GM12878 (cell line): ENCODE data around the gene C1RL. TPM values are rescaled to one million over a fixed set of nuclear protein-coding genes. Genes with fewer than 3 reads are reported as not detected.

Experiments
- ATAC-seq: fragments of 200-7000 bp; cut with Tn5 transposase; 3 replicates; pipeline ENCODE4 v1.9.1; 2020; ENCODE audit warnings: mild to moderate bottlenecking, moderate library complexity
- BruUV-seq: library from RNA; stranded (reverse); fragments of 400-500 nt; replicated peaks from 2 replicates; lab custom pipeline; 2021; lab: Mats Ljungman, UMichigan
- CTCF ChIA-PET: fragments of 300-600 bp; sonication (Branson Sonifier 250); formaldehyde crosslinking; extraction: SDS; loops from one replicate; lab custom pipeline; 2021; ENCODE audit warnings: inconsistent platforms; lab: Yijun Ruan, JAX
- POLR2A ChIA-PET: fragments of 350-600 bp; formaldehyde crosslinking; extraction: SDS; loops from one replicate; lab custom pipeline; 2021; ENCODE audit warnings: inconsistent platforms; lab: Charles Lee
- RAD21 ChIA-PET: fragments of 300-600 bp; sonication (Branson Sonifier 250); formaldehyde crosslinking; loops from one replicate; lab custom pipeline; 2023; ENCODE audit warnings: antibody characterized with exemption; ENCODE audit not compliant: unreplicated experiment; lab: Charles Lee
- SMC1A ChIA-PET: fragments of 300-600 bp; sonication (Branson Sonifier 250); formaldehyde crosslinking; loops from one replicate; lab custom pipeline; 2023; ENCODE audit not compliant: unreplicated experiment, uncharacterized antibody; lab: Charles Lee
- DNase-seq: peaks from one replicate; pipeline ENCODE4 v3.0.0-alpha.2; 2011; ENCODE audit warnings: low read depth, low spot score
- FAIRE-seq: peaks from 3 replicates; lab custom pipeline; 2011; peaks lifted over from hg19 to GRCh38; lab: Jason Lieb, UNC
- H2AFZ ChIP-seq: 2 replicates; pipeline ENCODE4 v1.6.0; 2011; ENCODE audit warnings: low read depth, low read length, control low read depth; ENCODE audit not compliant: control insufficient read depth
- H3K27ac ChIP-seq: 2 replicates; pipeline ENCODE4 v1.5.1; 2011; ENCODE audit warnings: control low read depth; ENCODE audit not compliant: control insufficient read depth, insufficient read depth
- H3K27me3 ChIP-seq, 2 experiments: replicated peaks in 1 of 2; 2 replicates each; pipeline versions ENCODE4 v1.6.0 to v1.6.1; 2011; ENCODE audit warnings: low read length in 1 of 2; ENCODE audit not compliant: control insufficient read depth in 2 of 2, insufficient read depth in 2 of 2
- H3K36me3 ChIP-seq, 2 experiments: 2 replicates each; pipeline ENCODE4 v1.5.1; 2011; ENCODE audit warnings: low read length in 1 of 2; ENCODE audit not compliant: control insufficient read depth in 2 of 2, insufficient read depth in 2 of 2
- H3K4me1 ChIP-seq: 2 replicates; pipeline ENCODE4 v1.6.1; 2011; ENCODE audit warnings: mild to moderate bottlenecking, low read length, moderate library complexity, mixed read lengths; ENCODE audit not compliant: control insufficient read depth, insufficient read depth
- H3K4me2 ChIP-seq: 2 replicates; pipeline ENCODE4 v1.6.0; 2011; ENCODE audit warnings: control low read depth; ENCODE audit not compliant: control insufficient read depth, insufficient read depth
- H3K4me3 ChIP-seq: fragments of 200-600 bp; sonication (generic); 2 replicates; pipeline ENCODE4 v1.5.1; 2016
- H3K79me2 ChIP-seq: 2 replicates; pipeline ENCODE4 v1.6.0; 2011; ENCODE audit warnings: low read length; ENCODE audit not compliant: control insufficient read depth, insufficient read depth
- H3K9ac ChIP-seq: 2 replicates; pipeline ENCODE4 v1.8.0; 2011; ENCODE audit warnings: low read length, control low read depth, mixed read lengths; ENCODE audit not compliant: control insufficient read depth, insufficient read depth
- H3K9me3 ChIP-seq: replicated peaks from 3 replicates; pipeline ENCODE4 v1.5.1; 2011; ENCODE audit warnings: mild to moderate bottlenecking, low read length; ENCODE audit not compliant: control insufficient read depth, insufficient read depth
- H4K20me1 ChIP-seq: 2 replicates; pipeline ENCODE4 v1.6.0; 2011; ENCODE audit not compliant: control insufficient read depth, insufficient read depth
- BCL11A ChIP-seq: IDR thresholded peaks from 2 replicates; pipeline ENCODE4 v1.6.1; 2011; ENCODE audit warnings: low read depth, low read length
- CHD2 ChIP-seq: IDR thresholded peaks from 2 replicates; pipeline ENCODE4 v1.6.1; 2011; ENCODE audit warnings: low read depth, low read length, improper control_type of control experiment, borderline replicate concordance
- DPF2 ChIP-seq: fragments of 450-650 bp; IDR thresholded peaks from 2 replicates; pipeline ENCODE4 v1.6.1; 2017; ENCODE audit warnings: mild to moderate bottlenecking
- FOXK2 ChIP-seq: fragments of 450-650 bp; IDR thresholded peaks from 2 replicates; pipeline ENCODE4 v1.6.1; 2017; ENCODE audit warnings: mild to moderate bottlenecking, moderate library complexity
- JUNB ChIP-seq: IDR thresholded peaks from 2 replicates; pipeline ENCODE4 v1.6.1; 2016; ENCODE audit warnings: antibody characterized with exemption, mild to moderate bottlenecking
- MEF2A ChIP-seq: IDR thresholded peaks from 2 replicates; pipeline ENCODE4 v1.6.1; 2011; ENCODE audit warnings: low read depth, mild to moderate bottlenecking, low read length, moderate library complexity; ENCODE audit not compliant: insufficient read depth
- MTA2 ChIP-seq: fragments of 450-650 bp; IDR thresholded peaks from 2 replicates; pipeline ENCODE4 v1.6.1; 2016; ENCODE audit warnings: low read depth, mild to moderate bottlenecking, moderate library complexity
- RB1 ChIP-seq: fragments of 450-650 bp; formaldehyde crosslinking; IDR thresholded peaks from 2 replicates; pipeline ENCODE4 v1.6.1; 2017; ENCODE audit warnings: mild to moderate bottlenecking, borderline replicate concordance
- SMAD1 ChIP-seq: fragments of 450-650 bp; IDR thresholded peaks from 2 replicates; pipeline ENCODE4 v1.6.1; 2018; ENCODE audit warnings: mild to moderate bottlenecking, low read depth; ENCODE audit not compliant: partially characterized antibody
- SREBF1 ChIP-seq: IDR thresholded peaks from 2 replicates; pipeline ENCODE4 v1.6.1; 2012; ENCODE audit warnings: mild to moderate bottlenecking, low read length
- SREBF2 ChIP-seq: IDR thresholded peaks from 2 replicates; pipeline ENCODE4 v1.6.1; 2012; ENCODE audit warnings: mild to moderate bottlenecking, low read length
- SUPT20H ChIP-seq: IDR thresholded peaks from 2 replicates; pipeline ENCODE4 v1.6.1; 2011; ENCODE audit warnings: low read depth, mild to moderate bottlenecking, low read length, moderate library complexity, borderline replicate concordance; ENCODE audit not compliant: control insufficient read depth
- ZSCAN29 ChIP-seq: fragments of 450-650 bp; IDR thresholded peaks from 2 replicates; pipeline ENCODE4 v1.6.1; 2017; ENCODE audit warnings: mild to moderate bottlenecking, moderate library complexity
- WGBS: methylation state at CpG from one replicate; pipeline ENCODE4 v1.1.6; 2016; ENCODE audit warnings: low lambda C conversion rate; ENCODE audit not compliant: insufficient replicate concordance, insufficient coverage; ENCODE audit errors: missing lambda C conversion rate; 5-methylcytosine and 5-hydroxymethylcytosine counted together
- in situ Hi-C: fragments of 300-500 bp; cut with MboI; formaldehyde crosslinking; loops from 9 replicates; pipeline ENCODE4 v1.14.3; 2018; ENCODE audit warnings: mixed read lengths
- intact Hi-C: fragments of 100-400 bp; cut with micrococcal nuclease; formaldehyde crosslinking; loops from one replicate; pipeline ENCODE4 v1.14.2; 2022; ENCODE audit not compliant: unreplicated experiment
- polyA plus RNA-seq, 11 experiments: library from polyadenylated mRNA; depleted of rRNA in 4 of 11; unstranded in 6 of 11; stranded (reverse) in 5 of 11; fragments of >200 nt; fragmentation: Nextera tagmentation in 4 of 11; fragmentation: Illumina TruSeq in 1 of 11; extraction: Ambion mirVana in 4 of 11; extraction: Trizol in 1 of 11; gene quantifications; 1 replicate in 1 of 11; 2 replicates in 10 of 11; pipeline versions ENCODE4 v1.2.1 to v1.2.3, GENCODE V29; 2011 to 2016; ENCODE audit warnings: inconsistent platforms in 2 of 11, missing spikeins in 2 of 11, low read depth in 1 of 11
- total RNA-seq, 4 experiments: library from RNA; depleted of rRNA in 3 of 4; stranded (reverse); fragments of >200 nt in 3 of 4; fragmentation: Illumina TruSeq in 1 of 4; extraction: Trizol in 1 of 4; gene quantifications; 2 replicates each; pipeline versions ENCODE4 v1.2.1 to v1.2.3, GENCODE V29; 2013 to 2021
- TF ChIP-seq, protein P1 (sequence below), 3 experiments: IDR thresholded peaks in 2 of 3; conservative IDR thresholded peaks in 1 of 3; 2 replicates each; pipeline ENCODE4 v1.5.1; 2011; ENCODE audit warnings: low read depth in 3 of 3, low read length in 3 of 3, mild to moderate bottlenecking in 3 of 3, control low read depth in 2 of 3, moderate library complexity in 2 of 3, inconsistent platforms in 1 of 3, mixed read lengths in 1 of 3; ENCODE audit not compliant: control insufficient read depth in 2 of 3, insufficient read depth in 1 of 3; ENCODE audit errors: extremely low read depth in 1 of 3

The C1RL gene
- total and polyA plus RNA-seq, 10 of the 15 experiments (the other 5 are each of a cell fraction or from before 2014, with no cell fraction given) = 1.3 to 12.8 (median 8.1) TPM

DNA sequence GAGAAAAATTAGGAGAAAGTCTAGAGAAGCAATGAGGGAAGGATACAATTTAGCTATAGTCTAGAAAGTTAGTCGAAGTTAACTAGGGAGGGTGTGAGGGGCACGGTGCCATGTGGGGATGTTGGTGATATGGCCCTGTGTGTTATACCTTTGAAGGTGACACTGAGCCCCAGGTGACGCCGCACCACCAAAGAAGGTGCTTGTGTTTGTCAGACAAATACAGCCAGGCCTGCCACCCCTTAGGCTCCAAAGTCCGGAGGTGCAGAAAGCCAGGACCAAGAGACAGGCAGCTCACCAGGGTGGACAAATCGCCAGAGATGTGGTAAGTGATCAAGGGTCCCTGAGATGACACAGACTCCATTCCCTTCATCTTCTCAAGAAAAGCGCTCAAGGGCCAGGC lies 47.4 kb downstream of the C1RL start:
- no peaks in the 10 kb centered on the region for H4K20me1 ChIP-seq
- WGBS = 57% methylated on average over 7 of the region's 7 CpGs
- SMC1A ChIA-PET = no interaction called here
- no peak for DNase-seq
- H3K4me3 ChIP-seq = no peak overlapping the region
- no peak overlapping the region for H2AFZ ChIP-seq
- ATAC-seq = no peak
- H3K79me2 ChIP-seq = no peaks in the 10 kb centered on the region
- CTCF ChIA-PET = no interaction called here
- no TSS peak for BruUV-seq
- no peak overlapping the region for H3K9ac ChIP-seq
- intact Hi-C loops = no loop called here
- H3K36me3 ChIP-seq = no peaks in the 10 kb centered on the region
- in situ Hi-C loops = no loop called here
- peaks cover 0 to 3% of the 10 kb centered on the region in 2 experiments; a peak in 2 of 4 replicates for H3K27me3 ChIP-seq
- no peak overlapping the region for H3K4me2 ChIP-seq
- POLR2A ChIA-PET = no interaction called here
- TF ChIP-seq SREBF2 = no peak
- TF ChIP-seq, protein P1, sequence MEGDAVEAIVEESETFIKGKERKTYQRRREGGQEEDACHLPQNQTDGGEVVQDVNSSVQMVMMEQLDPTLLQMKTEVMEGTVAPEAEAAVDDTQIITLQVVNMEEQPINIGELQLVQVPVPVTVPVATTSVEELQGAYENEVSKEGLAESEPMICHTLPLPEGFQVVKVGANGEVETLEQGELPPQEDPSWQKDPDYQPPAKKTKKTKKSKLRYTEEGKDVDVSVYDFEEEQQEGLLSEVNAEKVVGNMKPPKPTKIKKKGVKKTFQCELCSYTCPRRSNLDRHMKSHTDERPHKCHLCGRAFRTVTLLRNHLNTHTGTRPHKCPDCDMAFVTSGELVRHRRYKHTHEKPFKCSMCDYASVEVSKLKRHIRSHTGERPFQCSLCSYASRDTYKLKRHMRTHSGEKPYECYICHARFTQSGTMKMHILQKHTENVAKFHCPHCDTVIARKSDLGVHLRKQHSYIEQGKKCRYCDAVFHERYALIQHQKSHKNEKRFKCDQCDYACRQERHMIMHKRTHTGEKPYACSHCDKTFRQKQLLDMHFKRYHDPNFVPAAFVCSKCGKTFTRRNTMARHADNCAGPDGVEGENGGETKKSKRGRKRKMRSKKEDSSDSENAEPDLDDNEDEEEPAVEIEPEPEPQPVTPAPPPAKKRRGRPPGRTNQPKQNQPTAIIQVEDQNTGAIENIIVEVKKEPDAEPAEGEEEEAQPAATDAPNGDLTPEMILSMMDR (IDR thresholded peaks at IDR 0.05 in 2 of 3, conservative IDR thresholded peaks at IDR 0.05 in 1 of 3; ENCODE audit: control insufficient read depth in 2 of 3, extremely low read depth in 1 of 3, insufficient read depth in 1 of 3, low read depth in 3 of 3, low read length in 3 of 3) = no peak
- TF ChIP-seq RB1 = no peak
- TF ChIP-seq DPF2 = no peak
- no peak for TF ChIP-seq JUNB
- TF ChIP-seq SUPT20H = no peak
- no peak for TF ChIP-seq SMAD1
- no peak for TF ChIP-seq CHD2
- TF ChIP-seq BCL11A = no peak
- no peak for TF ChIP-seq SREBF1
- TF ChIP-seq MTA2 = no peak
- TF ChIP-seq ZSCAN29 = no peak
- TF ChIP-seq FOXK2 = no peak
- TF ChIP-seq MEF2A = no peak
- no peaks in the 10 kb centered on the region for H3K9me3 ChIP-seq
- H3K27ac ChIP-seq = no peak overlapping the region
- RAD21 ChIA-PET = interaction anchor here (1.6 kb wide), 1 partner anchor 52 kb away, joined by 4 read pairs; no protein-coding TSS in a partner anchor
- no peaks in the 10 kb centered on the region for H3K4me1 ChIP-seq
- FAIRE-seq = no peak
